GM12865 (cell line): ENCODE data around the gene SLC35F4.
A peak's percentile ranks its signal among the peaks of the same experiment; 100 is the strongest.

ENCODE experiments used
- DNase-seq: peaks from one replicate; pipeline ENCODE4 v3.0.0; 2010; ENCODE audit warnings: low read depth
- H3K4me3 ChIP-seq: 2 replicates; pipeline ENCODE4 v1.5.1; 2011; ENCODE audit warnings: mild to moderate bottlenecking, low read depth, low read length, control low read depth
- CTCF ChIP-seq: IDR thresholded peaks from 2 replicates; pipeline ENCODE4 v1.5.1; 2011; ENCODE audit warnings: low read length, control low read depth, low read depth, inconsistent platforms; ENCODE audit not compliant: insufficient read depth; ENCODE audit errors: missing control alignments

Gene SLC35F4

GRCh38 chr14:57699947-57700346 is 165.9 kb downstream of the SLC35F4 start:
- TF ChIP-seq CTCF: no peak
- no peak overlapping the region for H3K4me3 ChIP-seq
- no peak for DNase-seq

DNA sequence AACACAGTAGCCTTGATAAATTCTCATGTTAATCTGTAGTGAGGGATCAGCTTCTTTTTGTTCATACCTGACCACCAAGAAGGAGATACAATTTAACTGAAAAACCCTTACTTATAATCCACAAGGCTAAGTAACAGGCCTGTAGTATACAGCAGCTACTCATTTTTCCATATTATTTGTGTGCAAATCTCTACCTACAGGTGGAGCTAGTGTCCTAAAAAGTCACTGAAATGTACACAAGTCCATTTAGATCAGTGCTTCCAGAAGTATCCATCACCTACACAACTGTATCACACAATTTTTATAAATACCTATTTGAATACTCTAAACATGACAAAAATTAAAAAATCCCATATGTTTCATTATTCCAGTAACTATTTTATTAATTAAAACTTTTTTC is 173.2 kb downstream of the SLC35F4 start:
- peak; percentile 58 for DNase-seq
- TF ChIP-seq CTCF: peak; percentile 45
- no peak overlapping the region for H3K4me3 ChIP-seq

GRCh38 chr14:57687416-57687815 is 178.5 kb downstream of the SLC35F4 start:
- no peak for DNase-seq
- no peak overlapping the region for H3K4me3 ChIP-seq

GRCh38 chr14:57686304-57686703 is 179.6 kb downstream of the SLC35F4 start:
- H3K4me3 ChIP-seq: no peak overlapping the region
- no peak for DNase-seq
- TF ChIP-seq CTCF: no peak

More at GRCh38 chr14:57687416-57687815, 178.5 kb downstream of the SLC35F4 start:
- no peak for TF ChIP-seq CTCF

DNA sequence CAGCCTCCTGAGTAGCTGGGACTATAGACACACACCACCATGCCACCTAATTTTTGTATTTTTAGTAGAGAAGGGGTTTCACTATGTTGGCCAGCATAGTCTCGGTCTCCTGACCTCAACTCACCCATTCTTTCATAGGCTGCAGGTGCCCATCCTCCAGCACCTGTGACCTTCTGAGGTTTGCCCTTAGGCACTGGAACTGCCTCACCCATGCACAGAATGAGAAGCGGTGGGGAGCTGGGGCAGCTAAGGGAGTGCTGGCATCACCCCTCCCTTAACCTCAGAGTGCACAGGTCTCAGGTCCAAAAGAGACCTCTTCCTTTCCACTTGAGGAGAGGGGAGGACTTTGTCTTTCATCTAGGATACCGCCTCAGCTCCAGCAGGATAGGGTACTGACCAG is 194.9 kb downstream of the SLC35F4 start:
- TF ChIP-seq CTCF: no peak
- no peak for DNase-seq
- H3K4me3 ChIP-seq: no peak overlapping the region

DNA sequence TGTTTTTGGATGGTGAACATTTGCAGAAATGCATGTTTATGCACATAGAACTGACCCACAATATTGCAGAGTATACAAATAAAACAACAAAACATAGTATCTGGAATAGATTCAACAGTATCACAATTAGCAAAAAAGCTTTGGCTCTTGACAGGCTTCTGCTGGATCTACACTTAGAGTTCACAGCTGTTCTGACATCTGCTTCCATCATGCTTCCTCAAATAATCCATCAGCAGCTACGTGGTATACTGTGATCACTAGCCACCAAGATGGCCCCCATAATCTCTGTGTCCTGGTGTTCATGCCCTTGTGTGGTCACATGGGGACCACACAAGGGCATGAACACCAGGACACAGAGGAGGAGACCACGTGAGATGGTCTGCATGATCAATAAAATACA is 205.7 kb downstream of the SLC35F4 start:
- no peak for TF ChIP-seq CTCF
- no peak overlapping the region for H3K4me3 ChIP-seq
- DNase-seq: no peak

DNA sequence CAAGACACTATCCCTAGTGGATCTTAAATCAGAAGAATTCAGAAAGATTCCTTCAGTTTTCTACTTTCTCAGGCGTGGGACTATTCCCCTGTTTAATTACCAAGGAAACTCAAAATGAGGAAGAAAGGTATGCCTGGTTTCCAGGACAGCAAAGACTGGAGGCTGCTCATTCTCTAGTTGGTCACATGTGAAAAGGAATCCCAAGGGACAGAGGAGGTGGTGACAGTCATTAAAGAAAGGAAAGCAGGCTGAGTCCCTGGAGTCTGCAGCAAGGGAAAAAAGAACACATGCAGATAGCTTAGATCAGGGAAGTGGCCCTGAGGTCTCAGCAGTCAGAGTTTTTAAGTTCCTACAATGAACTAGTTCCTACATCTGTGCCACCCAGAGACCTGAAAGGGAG is 206.8 kb downstream of the SLC35F4 start:
- no peak overlapping the region for H3K4me3 ChIP-seq
- DNase-seq: no peak
- no peak for TF ChIP-seq CTCF
